H1 (cell line): Measurements from ENCODE around the gene PDE8A. TPM values are rescaled to one million over a fixed set of nuclear protein-coding genes. Genes with fewer than 3 reads are reported as not detected.

Experiments used
- CTCF ChIA-PET: fragments of 300-600 bp; sonication (Branson Sonifier 250); formaldehyde crosslinking; loops from one replicate; lab custom pipeline; 2021; ENCODE audit not compliant: partially characterized antibody; lab: Charles Lee
- POLR2A ChIA-PET: fragments of 300-600 bp; sonication (Branson Sonifier 250); formaldehyde crosslinking; loops from one replicate; lab custom pipeline; 2021; ENCODE audit warnings: inconsistent platforms; ENCODE audit not compliant: partially characterized antibody; lab: Charles Lee
- DNase-seq, 2 experiments: peaks; one replicate each; pipeline versions ENCODE4 v3.0.0 to v3.0.0-alpha.2; 2010 to 2022; ENCODE audit warnings: low spot score in 2 of 2, low read depth in 1 of 2, mixed read lengths in 1 of 2
- FAIRE-seq: peaks from 2 replicates; lab custom pipeline; 2011; peaks lifted over from hg19 to GRCh38; lab: Jason Lieb, UNC
- H2AFZ ChIP-seq: 2 replicates; pipeline ENCODE4 v1.8.1; 2012; ENCODE audit warnings: low read length, inconsistent platforms
- H2AK5ac ChIP-seq: 2 replicates; pipeline ENCODE4 v1.6.1; 2013; ENCODE audit warnings: low read depth, low read length
- H2BK120ac ChIP-seq: replicated peaks from 2 replicates; pipeline ENCODE3; 2013; ENCODE audit warnings: low read depth, low read length, inconsistent platforms
- H2BK12ac ChIP-seq: 2 replicates; pipeline ENCODE4 v1.6.1; 2013; ENCODE audit warnings: low read depth, low read length
- H2BK15ac ChIP-seq: 2 replicates; pipeline ENCODE4 v1.6.1; 2013; ENCODE audit warnings: low read length
- H2BK20ac ChIP-seq: 2 replicates; pipeline ENCODE4 v1.6.1; 2013; ENCODE audit warnings: low read length
- H2BK5ac ChIP-seq: 2 replicates; pipeline ENCODE4 v1.6.1; 2013; ENCODE audit warnings: low read depth, low read length
- H3K14ac ChIP-seq: 2 replicates; pipeline ENCODE4 v1.6.1; 2013; ENCODE audit warnings: inconsistent platforms; ENCODE audit not compliant: insufficient read length
- H3K18ac ChIP-seq: 2 replicates; pipeline ENCODE4 v1.6.1; 2013; ENCODE audit warnings: low read length; ENCODE audit errors: extremely low read depth
- H3K23ac ChIP-seq: 2 replicates; pipeline ENCODE4 v1.6.1; 2013; ENCODE audit warnings: inconsistent platforms; ENCODE audit not compliant: insufficient read length
- H3K23me2 ChIP-seq: 2 replicates; pipeline ENCODE4 v1.6.1; 2013; ENCODE audit warnings: low read depth, low read length
- H3K27ac ChIP-seq: 2 replicates; pipeline ENCODE4 v1.6.1; 2011; ENCODE audit warnings: low read depth, low read length, inconsistent platforms
- H3K27me3 ChIP-seq, 4 experiments: replicated peaks in 1 of 4; 1 replicate in 1 of 4; 2 replicates in 3 of 4; pipeline versions ENCODE4 v1.6.1 to v1.8.1; 2011 to 2013; ENCODE audit warnings: low read length in 3 of 4, mild to moderate bottlenecking in 3 of 4, inconsistent platforms in 2 of 4, mixed read lengths in 2 of 4, moderate library complexity in 1 of 4; ENCODE audit not compliant: control insufficient read depth in 3 of 4, insufficient read depth in 3 of 4; ENCODE audit errors: extremely low read depth in 1 of 4
- H3K36me3 ChIP-seq, 4 experiments: 2 replicates each; pipeline versions ENCODE4 v1.6.1 to v1.8.1; 2011 to 2013; ENCODE audit warnings: mild to moderate bottlenecking in 4 of 4, low read length in 3 of 4, moderate library complexity in 2 of 4, control low read depth in 1 of 4, inconsistent platforms in 1 of 4; ENCODE audit not compliant: insufficient read depth in 4 of 4, control insufficient read depth in 2 of 4
- H3K4ac ChIP-seq: replicated peaks from 2 replicates; pipeline ENCODE3; 2013; ENCODE audit warnings: low read length, low read depth, mixed read lengths, inconsistent platforms; ENCODE audit not compliant: insufficient read length
- H3K4me1 ChIP-seq, 4 experiments: replicated peaks in 1 of 4; 1 replicate in 1 of 4; 2 replicates in 3 of 4; pipeline versions ENCODE4 v1.6.1 to v1.8.1; 2011 to 2013; ENCODE audit warnings: low read length in 3 of 4, inconsistent platforms in 2 of 4, mixed read lengths in 1 of 4; ENCODE audit not compliant: insufficient read depth in 4 of 4, control insufficient read depth in 3 of 4
- H3K4me2 ChIP-seq, 2 experiments: 2 replicates each; pipeline versions ENCODE4 v1.6.1 to v1.8.1; 2011 to 2013; ENCODE audit warnings: low read depth in 2 of 2, low read length in 2 of 2, control low read depth in 1 of 2, inconsistent platforms in 1 of 2, mild to moderate bottlenecking in 1 of 2; ENCODE audit not compliant: insufficient read depth in 1 of 2
- H3K4me3 ChIP-seq, 4 experiments: fragments of 200-600, 300-600 bp in 1 of 4; sonication (generic), shearing (Covaris generic), sonication (Bioruptor Twin) in 1 of 4; 2 replicates each; pipeline versions ENCODE4 v1.5.1 to v1.8.1; 2011 to 2016; ENCODE audit warnings: low read length in 4 of 4, low read depth in 3 of 4, control low read depth in 2 of 4, inconsistent platforms in 2 of 4, mild to moderate bottlenecking in 2 of 4, mixed read lengths in 1 of 4, moderate library complexity in 1 of 4; ENCODE audit not compliant: insufficient read depth in 2 of 4; ENCODE audit errors: extremely low read depth in 1 of 4
- H3K56ac ChIP-seq: replicated peaks from 2 replicates; pipeline ENCODE3; 2013; ENCODE audit warnings: low read depth, mild to moderate bottlenecking, mixed read lengths, low read length, inconsistent platforms; ENCODE audit not compliant: insufficient read length
- H3K79me1 ChIP-seq: 2 replicates; pipeline ENCODE4 v1.6.1; 2013; ENCODE audit warnings: low read depth, low read length, control low read depth
- H3K79me2 ChIP-seq, 2 experiments: 2 replicates each; pipeline versions ENCODE4 v1.6.1 to v1.8.1; 2012 to 2013; ENCODE audit warnings: low read length in 2 of 2, mild to moderate bottlenecking in 2 of 2, inconsistent platforms in 1 of 2; ENCODE audit not compliant: insufficient read depth in 2 of 2, control insufficient read depth in 1 of 2
- H3K9ac ChIP-seq, 4 experiments: replicated peaks in 1 of 4; 1 replicate in 1 of 4; 2 replicates in 3 of 4; pipeline versions ENCODE4 v1.6.1 to v1.8.1; 2011 to 2013; ENCODE audit warnings: low read depth in 3 of 4, low read length in 3 of 4, control low read depth in 2 of 4, mild to moderate bottlenecking in 2 of 4, moderate library complexity in 2 of 4, inconsistent platforms in 1 of 4; ENCODE audit errors: extremely low read depth in 1 of 4
- H3K9me3 ChIP-seq, 2 experiments: 2 replicates each; pipeline versions ENCODE4 v1.6.1 to v1.8.1; 2012 to 2013; ENCODE audit warnings: mild to moderate bottlenecking in 2 of 2, moderate library complexity in 2 of 2, control low read depth in 1 of 2, inconsistent platforms in 1 of 2, low read depth in 1 of 2, low read length in 1 of 2, mixed read lengths in 1 of 2; ENCODE audit not compliant: insufficient read depth in 2 of 2
- H4K20me1 ChIP-seq, 2 experiments: replicated peaks in 1 of 2; 2 replicates each; pipeline versions ENCODE3 to v1.8.1; 2011 to 2013; ENCODE audit warnings: inconsistent platforms in 2 of 2, low read length in 2 of 2, mild to moderate bottlenecking in 1 of 2; ENCODE audit not compliant: insufficient read depth in 2 of 2, control insufficient read depth in 1 of 2
- H4K5ac ChIP-seq: 2 replicates; pipeline ENCODE4 v1.6.1; 2013; ENCODE audit warnings: low read length, low read depth, mixed read lengths, inconsistent platforms; ENCODE audit not compliant: insufficient read length
- H4K8ac ChIP-seq: 2 replicates; pipeline ENCODE4 v1.8.0; 2013; ENCODE audit warnings: mild to moderate bottlenecking, moderate library complexity, low read length, inconsistent platforms; ENCODE audit not compliant: insufficient read depth; ENCODE audit errors: extremely low read depth
- H4K91ac ChIP-seq: replicated peaks from 2 replicates; pipeline ENCODE3; 2013; ENCODE audit warnings: low read length, mixed read lengths, inconsistent platforms; ENCODE audit not compliant: insufficient read length
- ASH2L ChIP-seq: fragments of 200-600, 300-600 bp; sonication (generic); IDR thresholded peaks from one replicate; pipeline ENCODE4 v1.7.1; 2017; ENCODE audit warnings: low read length
- BRCA1 ChIP-seq: IDR thresholded peaks from 2 replicates; pipeline ENCODE4 v1.6.1; 2012; ENCODE audit warnings: low read depth, low read length, improper control_type of control experiment
- EGR1 ChIP-seq: IDR thresholded peaks from 2 replicates; pipeline ENCODE4 v1.6.1; 2011; ENCODE audit warnings: low read depth, low read length, borderline replicate concordance
- EP300 ChIP-seq, 2 experiments: IDR thresholded peaks; 1 replicate in 1 of 2; 2 replicates in 1 of 2; pipeline ENCODE4 v1.6.1; 2011 to 2012; ENCODE audit warnings: low read depth in 2 of 2, low read length in 2 of 2, mild to moderate bottlenecking in 2 of 2, borderline replicate concordance in 1 of 2, inconsistent platforms in 1 of 2, moderate library complexity in 1 of 2
- EZH2 ChIP-seq: fragments of 200-600 bp; sonication (generic); IDR thresholded peaks from 2 replicates; pipeline ENCODE4 v1.7.1; 2012; ENCODE audit warnings: low read depth, mild to moderate bottlenecking, moderate library complexity, low read length, inconsistent platforms; ENCODE audit not compliant: severe bottlenecking
- GABPA ChIP-seq: IDR thresholded peaks from 2 replicates; pipeline ENCODE4 v1.6.1; 2011; ENCODE audit warnings: mild to moderate bottlenecking, low read length, moderate library complexity, borderline replicate concordance; ENCODE audit not compliant: insufficient read depth
- JUN ChIP-seq: IDR thresholded peaks from 2 replicates; pipeline ENCODE4 v1.6.1; 2011; ENCODE audit warnings: low read depth, mild to moderate bottlenecking, improper control_type of control experiment, low read length
- KDM5A ChIP-seq: fragments of 200-600 bp; IDR thresholded peaks from 2 replicates; pipeline ENCODE4 v1.7.1; 2012; ENCODE audit warnings: mild to moderate bottlenecking, low read length, inconsistent platforms, mixed read lengths
- NANOG ChIP-seq: IDR thresholded peaks from 2 replicates; pipeline ENCODE4 v1.6.1; 2011; ENCODE audit warnings: low read length, low read depth, mild to moderate bottlenecking, inconsistent platforms; ENCODE audit not compliant: insufficient read depth, poor library complexity, severe bottlenecking
- PHF8 ChIP-seq: fragments of 200-600 bp; sonication (generic); conservative IDR thresholded peaks from 2 replicates; pipeline ENCODE4 v1.7.1; 2012; ENCODE audit warnings: low read depth, mild to moderate bottlenecking, inconsistent platforms, low read length, moderate library complexity
- POLR2A ChIP-seq, 2 experiments: IDR thresholded peaks; 1 replicate in 1 of 2; 2 replicates in 1 of 2; pipeline ENCODE4 v1.6.1; 2011; ENCODE audit warnings: low read depth in 2 of 2, low read length in 2 of 2, mild to moderate bottlenecking in 2 of 2; ENCODE audit errors: control extremely low read depth in 1 of 2
- RBBP5 ChIP-seq: IDR thresholded peaks from 2 replicates; pipeline ENCODE4 v1.7.1; 2012; ENCODE audit warnings: low read depth, mild to moderate bottlenecking, inconsistent platforms, low read length, moderate library complexity, borderline replicate concordance
- SIRT6 ChIP-seq: IDR thresholded peaks from one replicate; pipeline ENCODE4 v1.7.1; 2012; ENCODE audit warnings: low read length, inconsistent platforms
- TCF12 ChIP-seq: IDR thresholded peaks from 2 replicates; pipeline ENCODE4 v1.6.1; 2011; ENCODE audit warnings: low read depth, mild to moderate bottlenecking, low read length
- WGBS, 2 experiments: shearing (Covaris generic) in 1 of 2; methylation state at CpG; one replicate each; pipeline versions ENCODE4 v1.1.6 to v1.1.7; 2013 to 2015; ENCODE audit warnings: low lambda C conversion rate in 2 of 2, mixed read lengths in 2 of 2, inconsistent platforms in 1 of 2, low coverage in 1 of 2, missing lambda C conversion rate in 1 of 2; ENCODE audit not compliant: insufficient replicate concordance in 2 of 2, insufficient coverage in 1 of 2, insufficient read length in 1 of 2; ENCODE audit errors: extremely low coverage in 1 of 2, missing lambda C conversion rate in 1 of 2; 5-methylcytosine and 5-hydroxymethylcytosine counted together
- polyA plus RNA-seq, 7 experiments: library from polyadenylated mRNA; depleted of rRNA in 3 of 7; stranded (reverse) in 5 of 7; unstranded in 2 of 7; fragments of >200 nt in 5 of 7; fragments of 200-250 nt in 2 of 7; gene quantifications; 1 replicate in 5 of 7; 2 replicates in 1 of 7; 4 replicates in 1 of 7; pipeline versions ENCODE4 v1.2.1 to v1.2.3, GENCODE V29; 2011 to 2013; ENCODE audit warnings: missing spikeins in 2 of 7, mixed read lengths in 2 of 7
- total RNA-seq: library from RNA; stranded (reverse); fragmentation: NEBNext Ultra II Directional; extraction: Animal tissue kit (Norgen Biotek cat#: 25700); gene quantifications from 2 replicates; pipeline ENCODE4 v1.2.1, GENCODE V29; 2021

Gene PDE8A
- total and polyA plus RNA-seq, 2 of the 8 experiments (the other 6 are each of a cell fraction or from before 2014, with no cell fraction given), result 6.9 to 7.8 TPM

DNA sequence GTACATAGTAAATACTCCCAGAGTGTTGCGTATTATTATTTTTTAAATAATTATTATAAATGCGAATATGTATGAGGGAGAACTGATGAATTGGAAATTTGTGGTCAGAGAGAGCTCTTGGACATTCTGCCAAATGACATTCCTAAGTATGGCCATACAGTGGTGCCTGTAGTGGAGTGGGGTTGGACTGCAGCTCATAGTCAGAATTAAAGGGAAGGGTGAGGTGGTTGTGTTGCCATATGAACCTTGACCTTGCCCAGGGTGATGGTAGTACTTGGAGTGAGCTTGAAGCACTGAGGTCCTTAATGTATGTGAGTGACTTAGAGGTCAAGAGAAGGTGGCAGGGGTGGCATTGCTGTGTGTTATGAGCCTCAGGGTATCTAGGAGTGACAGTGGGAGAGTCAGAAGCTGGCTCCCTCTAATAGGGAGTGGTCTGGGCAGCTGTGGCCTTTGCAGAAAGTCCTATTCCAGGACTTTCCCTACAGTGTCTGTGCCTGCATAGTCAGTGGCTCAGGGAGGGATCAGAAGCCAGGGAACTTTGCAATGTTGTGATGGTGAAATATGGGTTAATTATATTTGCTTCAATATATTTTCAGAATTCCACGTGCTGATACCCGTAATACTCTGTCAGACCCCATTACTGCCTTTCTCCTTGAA lies 26.2 kb downstream of the PDE8A start:
- no peak overlapping the region for H4K8ac ChIP-seq
- no peak overlapping the region for H3K18ac ChIP-seq
- H2AK5ac ChIP-seq, result no peak overlapping the region
- H3K4ac ChIP-seq, result no peak overlapping the region
- DNase-seq, result no peak
- WGBS, 2 experiments, result 79 to 100% methylated on average over 1 to 4 of the region's 4 CpGs
- H3K36me3 ChIP-seq, result no peaks in the 10 kb centered on the region
- H2BK20ac ChIP-seq, result no peak overlapping the region
- no peaks in the 10 kb centered on the region; the same call in 1 of the 2 replicates for H3K23me2 ChIP-seq
- no peak for FAIRE-seq
- no peak overlapping the region for H2BK12ac ChIP-seq
- H3K79me2 ChIP-seq, result no peaks in the 10 kb centered on the region; a peak in 1 of 4 replicates
- H2AFZ ChIP-seq, result no peak overlapping the region
- H3K4me2 ChIP-seq, result no peak overlapping the region
- no peak overlapping the region for H2BK5ac ChIP-seq
- no peak overlapping the region for H3K9ac ChIP-seq
- ChIA-PET POLR2A (no interaction called here), CTCF (interaction anchor here (0.7 to 4.1 kb wide), 6 partner anchors 7 to 80 kb away, joined by 3 to 20 read pairs (median 6); no protein-coding TSS in a partner anchor)
- no peak overlapping the region for H4K5ac ChIP-seq
- no peak overlapping the region for H3K14ac ChIP-seq
- no peak overlapping the region for H3K23ac ChIP-seq
- H3K9me3 ChIP-seq, result no peaks in the 10 kb centered on the region
- H2BK15ac ChIP-seq, result no peak overlapping the region
- H4K20me1 ChIP-seq, result no peaks in the 10 kb centered on the region
- H3K79me1 ChIP-seq, result peaks cover 2% of the 10 kb centered on the region; the same call in 1 of the 2 replicates
- H4K91ac ChIP-seq, result no peak overlapping the region
- no peaks in the 10 kb centered on the region for H3K27me3 ChIP-seq
- no peak overlapping the region for H3K4me3 ChIP-seq
- no peak overlapping the region for H2BK120ac ChIP-seq
- no peak overlapping the region for H3K27ac ChIP-seq
- H3K56ac ChIP-seq, result no peak overlapping the region
- no peaks in the 10 kb centered on the region for H3K4me1 ChIP-seq
- TF ChIP-seq EP300 (IDR thresholded peaks at IDR 0.05; ENCODE audit: borderline replicate concordance in 1 of 2, low read depth in 2 of 2, low read length in 2 of 2), result no peak
- no peak for TF ChIP-seq GABPA
- no peak for TF ChIP-seq EZH2
- TF ChIP-seq POLR2A (IDR thresholded peaks at IDR 0.05; ENCODE audit: control extremely low read depth in 1 of 2, low read depth in 2 of 2, low read length in 2 of 2), result no peak
- no peak for TF ChIP-seq PHF8
- no peak for TF ChIP-seq NANOG
- TF ChIP-seq TCF12, result no peak
- TF ChIP-seq SIRT6, result no peak
- TF ChIP-seq BRCA1, result no peak
- no peak for TF ChIP-seq KDM5A
- TF ChIP-seq RBBP5, result no peak
- no peak for TF ChIP-seq EGR1
- no peak for TF ChIP-seq ASH2L
- TF ChIP-seq JUN, result no peak
